Measurements from ENCODE around the gene BABAM2. TPM values are rescaled to one million over a fixed set of nuclear protein-coding genes. Genes with fewer than 3 reads are reported as not detected.

Gene BABAM2
- total RNA-seq, 2 donors from 2014 or later = 36.4 to 40.9 TPM

DNA sequence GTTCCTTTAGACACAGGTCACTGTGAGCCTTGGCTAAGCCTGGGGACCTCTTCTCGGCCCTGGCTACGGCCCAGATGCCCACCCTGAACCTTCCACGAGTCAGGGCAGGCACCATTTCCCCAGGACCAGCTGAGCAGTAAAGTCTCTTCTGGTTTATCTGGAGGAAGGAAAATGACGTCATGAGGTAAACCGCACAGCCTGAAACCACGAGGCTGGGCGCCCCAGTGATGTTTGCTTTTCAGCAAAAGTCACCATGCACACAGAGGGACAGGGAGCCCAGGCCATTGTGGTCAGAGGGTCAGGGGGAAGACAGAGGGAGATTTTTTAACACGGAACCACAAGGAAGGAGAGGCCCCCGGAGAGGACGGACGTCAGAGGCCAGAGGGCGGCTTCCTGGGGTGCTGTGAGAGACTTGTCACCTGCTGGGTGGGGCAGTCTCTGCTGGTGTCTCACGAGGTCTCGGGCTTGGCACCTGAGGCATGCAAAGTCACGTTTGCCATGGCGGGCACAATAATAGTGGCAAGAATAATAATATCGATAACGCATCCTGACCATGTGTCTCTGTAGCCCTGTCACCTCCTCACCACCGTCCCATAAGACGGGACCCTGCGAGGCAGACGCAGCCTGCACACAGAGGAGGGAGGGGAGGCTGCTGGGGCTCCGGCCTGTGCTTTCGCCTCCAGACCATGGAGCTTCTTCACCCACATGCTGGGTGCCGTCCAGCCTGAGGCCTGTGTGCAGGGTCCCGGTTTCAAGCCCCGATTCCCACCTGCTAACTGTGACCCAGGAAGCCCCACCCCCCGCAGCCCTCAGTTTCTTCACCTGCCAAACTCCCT, 468.9 kb downstream of the BABAM2 start:
- no peaks in the 10 kb centered on the region for H3K36me3 Mint-ChIP-seq (ENCODE audit: low read depth)
- WGBS, 2 experiments (ENCODE audit: insufficient coverage in 1 of 2, insufficient read length in 1 of 2) = 90 to 93% methylated on average over 16 to 28 of the region's 28 CpGs
- no peak overlapping the region for H3K4me3 Mint-ChIP-seq
- no peak overlapping the region for H3K27ac Mint-ChIP-seq
- H3K9me3 Mint-ChIP-seq = no peaks in the 10 kb centered on the region
- DNase-seq = no peak
- Histone ChIP-seq H3K9ac (ENCODE audit: extremely low read depth, low read length, poor library complexity, severe bottlenecking) (no peak overlapping the region), H3K27ac (ENCODE audit: low read depth, low read length) (no peak overlapping the region), H3K36me3 (ENCODE audit: control insufficient read depth, insufficient read depth, low read length) (no peaks in the 10 kb centered on the region), H3K4me1 (ENCODE audit: control insufficient read depth, insufficient read depth, low read length) (no peaks in the 10 kb centered on the region), H3K27me3 (ENCODE audit: control insufficient read depth, insufficient read depth, low read length, poor library complexity, severe bottlenecking) (no peaks in the 10 kb centered on the region), H3K4me3 (ENCODE audit: low read length) (no peak overlapping the region), H3K9me3 (ENCODE audit: control insufficient read depth, low read length) (no peaks in the 10 kb centered on the region)
- peaks cover 1% of the 10 kb centered on the region for H3K27me3 Mint-ChIP-seq (ENCODE audit: insufficient read depth)
- H3K4me1 Mint-ChIP-seq = peaks cover 17% of the 10 kb centered on the region
- TF ChIP-seq, protein P1, sequence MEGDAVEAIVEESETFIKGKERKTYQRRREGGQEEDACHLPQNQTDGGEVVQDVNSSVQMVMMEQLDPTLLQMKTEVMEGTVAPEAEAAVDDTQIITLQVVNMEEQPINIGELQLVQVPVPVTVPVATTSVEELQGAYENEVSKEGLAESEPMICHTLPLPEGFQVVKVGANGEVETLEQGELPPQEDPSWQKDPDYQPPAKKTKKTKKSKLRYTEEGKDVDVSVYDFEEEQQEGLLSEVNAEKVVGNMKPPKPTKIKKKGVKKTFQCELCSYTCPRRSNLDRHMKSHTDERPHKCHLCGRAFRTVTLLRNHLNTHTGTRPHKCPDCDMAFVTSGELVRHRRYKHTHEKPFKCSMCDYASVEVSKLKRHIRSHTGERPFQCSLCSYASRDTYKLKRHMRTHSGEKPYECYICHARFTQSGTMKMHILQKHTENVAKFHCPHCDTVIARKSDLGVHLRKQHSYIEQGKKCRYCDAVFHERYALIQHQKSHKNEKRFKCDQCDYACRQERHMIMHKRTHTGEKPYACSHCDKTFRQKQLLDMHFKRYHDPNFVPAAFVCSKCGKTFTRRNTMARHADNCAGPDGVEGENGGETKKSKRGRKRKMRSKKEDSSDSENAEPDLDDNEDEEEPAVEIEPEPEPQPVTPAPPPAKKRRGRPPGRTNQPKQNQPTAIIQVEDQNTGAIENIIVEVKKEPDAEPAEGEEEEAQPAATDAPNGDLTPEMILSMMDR (conservative IDR thresholded peaks at IDR 0.05) = no peak

DNA sequence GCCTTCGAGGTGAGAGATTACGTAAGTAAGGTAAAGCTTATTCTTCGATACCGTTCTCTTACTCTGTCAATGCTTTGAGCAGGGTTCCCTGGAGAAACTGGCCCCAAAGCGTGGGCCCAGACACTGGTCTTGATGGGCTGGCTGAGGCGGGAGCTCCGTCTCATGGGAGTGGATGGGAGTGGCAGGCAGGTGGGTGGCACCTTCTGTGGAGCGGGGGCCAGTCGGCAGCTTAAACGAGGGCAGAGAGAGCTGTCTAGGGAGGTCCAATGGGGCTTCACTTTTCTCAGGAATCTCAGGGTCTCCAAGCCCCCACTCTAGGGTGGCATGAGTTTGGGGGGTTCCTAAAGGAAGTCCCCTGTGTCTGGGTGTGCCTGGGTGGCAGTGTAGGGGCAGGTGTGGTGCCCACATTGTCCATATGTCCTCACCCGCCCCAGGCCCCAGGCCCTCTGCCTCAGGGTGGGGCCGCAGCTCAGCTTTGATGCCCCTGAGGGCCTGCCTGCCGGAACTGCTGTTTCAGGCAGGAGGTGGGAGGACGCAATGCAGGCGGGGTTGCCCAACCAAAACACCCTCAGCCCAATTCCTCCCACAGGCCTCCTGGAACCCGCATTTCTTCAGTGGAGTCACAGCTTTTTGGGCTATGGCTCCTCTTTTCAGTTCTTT, 469.7 kb downstream of the BABAM2 start:
- Mint-ChIP-seq H3K4me1 (peaks cover 17% of the 10 kb centered on the region), H3K27ac (no peak overlapping the region), H3K4me3 (no peak overlapping the region), H3K27me3 (ENCODE audit: insufficient read depth) (peaks cover 1% of the 10 kb centered on the region), H3K36me3 (ENCODE audit: low read depth) (no peaks in the 10 kb centered on the region), H3K9me3 (no peaks in the 10 kb centered on the region)
- DNase-seq = no peak
- Histone ChIP-seq H3K4me1 (ENCODE audit: control insufficient read depth, insufficient read depth, low read length) (no peaks in the 10 kb centered on the region), H3K4me3 (ENCODE audit: low read length) (no peak overlapping the region), H3K27me3 (ENCODE audit: control insufficient read depth, insufficient read depth, low read length, poor library complexity, severe bottlenecking) (no peaks in the 10 kb centered on the region), H3K9me3 (ENCODE audit: control insufficient read depth, low read length) (no peaks in the 10 kb centered on the region), H3K9ac (ENCODE audit: extremely low read depth, low read length, poor library complexity, severe bottlenecking) (no peak overlapping the region), H3K36me3 (ENCODE audit: control insufficient read depth, insufficient read depth, low read length) (no peaks in the 10 kb centered on the region), H3K27ac (ENCODE audit: low read depth, low read length) (no peak overlapping the region)
- 93 to 100% methylated on average over 3 to 16 of the region's 16 CpGs for WGBS, 2 experiments (ENCODE audit: insufficient coverage in 1 of 2, insufficient read length in 1 of 2)
- TF ChIP-seq, protein P1 (conservative IDR thresholded peaks at IDR 0.05) = no peak

DNA sequence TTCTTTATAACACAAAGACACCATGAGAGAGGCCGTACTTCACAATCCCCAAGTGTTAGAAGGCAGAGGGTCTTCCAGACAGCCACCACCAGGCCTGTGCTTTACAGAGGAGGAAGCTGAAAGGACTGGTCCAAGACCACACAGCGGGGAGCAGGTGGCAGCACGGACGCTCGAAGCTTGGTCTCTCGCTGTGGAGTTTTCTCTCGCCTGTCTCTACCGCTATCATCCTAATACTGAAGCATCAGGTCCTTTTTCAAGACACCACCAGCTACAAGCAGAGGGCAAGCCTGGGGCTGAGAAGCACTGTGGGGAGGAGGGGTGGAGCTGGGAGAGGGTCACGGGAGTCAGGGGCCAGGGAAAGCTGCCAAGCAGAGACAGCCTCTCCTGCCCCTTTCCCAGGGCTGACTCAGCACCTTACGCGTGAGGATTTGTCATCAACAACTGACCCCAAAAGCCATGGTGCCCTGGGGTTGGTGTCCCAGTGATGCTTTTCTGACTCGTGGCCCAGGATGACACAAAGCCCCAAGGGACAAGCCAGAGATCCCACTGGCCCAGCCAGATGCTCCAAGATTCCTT, 470.3 kb downstream of the BABAM2 start:
- peaks cover 1% of the 10 kb centered on the region for H3K27me3 Mint-ChIP-seq (ENCODE audit: insufficient read depth)
- WGBS, 2 experiments (ENCODE audit: insufficient coverage in 1 of 2, insufficient read length in 1 of 2) = 78 to 89% methylated on average over 6 to 12 of the region's 12 CpGs
- Histone ChIP-seq H3K4me3 (ENCODE audit: low read length) (no peak overlapping the region), H3K9ac (ENCODE audit: extremely low read depth, low read length, poor library complexity, severe bottlenecking) (no peak overlapping the region), H3K36me3 (ENCODE audit: control insufficient read depth, insufficient read depth, low read length) (no peaks in the 10 kb centered on the region), H3K27ac (ENCODE audit: low read depth, low read length) (no peak overlapping the region), H3K4me1 (ENCODE audit: control insufficient read depth, insufficient read depth, low read length) (no peaks in the 10 kb centered on the region), H3K9me3 (ENCODE audit: control insufficient read depth, low read length) (no peaks in the 10 kb centered on the region), H3K27me3 (ENCODE audit: control insufficient read depth, insufficient read depth, low read length, poor library complexity, severe bottlenecking) (no peaks in the 10 kb centered on the region)
- TF ChIP-seq, protein P1 (conservative IDR thresholded peaks at IDR 0.05) = no peak
- peaks cover 17% of the 10 kb centered on the region for H3K4me1 Mint-ChIP-seq
- H3K27ac Mint-ChIP-seq = no peak overlapping the region
- H3K4me3 Mint-ChIP-seq = no peak overlapping the region
- H3K9me3 Mint-ChIP-seq = no peaks in the 10 kb centered on the region
- H3K36me3 Mint-ChIP-seq (ENCODE audit: low read depth) = no peaks in the 10 kb centered on the region
- peak; percentile 69 for DNase-seq

Measured in endodermal cell (in vitro differentiated cells).